DOHH2 (cell line): Measurements from ENCODE around the gene RPL9.

Experiments used
- H3F3A ChIP-seq: fragments of 200-600 bp; sonication (generic), shearing (Covaris generic); 2 replicates; pipeline ENCODE4 v1.6.0; 2016; ENCODE audit warnings: antibody characterized with exemption, mild to moderate bottlenecking; ENCODE audit not compliant: control insufficient read depth, insufficient read depth
- H3K27ac ChIP-seq: fragments of 200-600 bp; sonication (generic); 2 replicates; pipeline ENCODE4 v1.5.1; 2014; ENCODE audit warnings: low read depth, mild to moderate bottlenecking, low read length, moderate library complexity
- H3K27me3 ChIP-seq: fragments of 200-600 bp; sonication (generic); 2 replicates; pipeline ENCODE4 v1.6.1; 2014; ENCODE audit warnings: mild to moderate bottlenecking, low read length, mixed read lengths; ENCODE audit not compliant: control insufficient read depth
- H3K36me3 ChIP-seq: fragments of 200-600 bp; sonication (generic); 2 replicates; pipeline ENCODE4 v1.6.1; 2014; ENCODE audit warnings: mild to moderate bottlenecking, low read length, moderate library complexity, mixed read lengths; ENCODE audit not compliant: control insufficient read depth
- H3K4me1 ChIP-seq: fragments of 200-600 bp; sonication (generic); 2 replicates; pipeline ENCODE4 v1.6.1; 2014; ENCODE audit warnings: mild to moderate bottlenecking, low read length, mixed read lengths; ENCODE audit not compliant: control insufficient read depth
- H3K4me2 ChIP-seq: fragments of 200-600 bp; sonication (generic); 2 replicates; pipeline ENCODE4 v1.6.0; 2014; ENCODE audit warnings: mild to moderate bottlenecking, low read length, moderate library complexity
- H3K4me3 ChIP-seq: fragments of 200-600 bp; sonication (generic); 2 replicates; pipeline ENCODE4 v1.5.1; 2014; ENCODE audit warnings: mild to moderate bottlenecking, low read length, mixed read lengths
- H3K79me2 ChIP-seq: fragments of 200-600 bp; sonication (generic); 2 replicates; pipeline ENCODE4 v1.6.1; 2014; ENCODE audit warnings: mild to moderate bottlenecking, low read length, mixed read lengths; ENCODE audit not compliant: control insufficient read depth
- H3K9me2 ChIP-seq: fragments of 200-600 bp; sonication (generic); replicated peaks from 2 replicates; pipeline ENCODE4 v1.6.1; 2014; ENCODE audit warnings: mild to moderate bottlenecking, low read length, mixed read lengths; ENCODE audit not compliant: control insufficient read depth
- H3K9me3 ChIP-seq: fragments of 200-600 bp; sonication (generic); 2 replicates; pipeline ENCODE4 v1.6.1; 2014; ENCODE audit warnings: antibody characterized with exemption, low read length, mixed read lengths; ENCODE audit not compliant: control insufficient read depth, insufficient read depth
- H4K20me1 ChIP-seq: fragments of 200-600 bp; sonication (generic); 2 replicates; pipeline ENCODE4 v1.6.0; 2014; ENCODE audit warnings: low read depth, mild to moderate bottlenecking, antibody characterized with exemption, low read length, moderate library complexity; ENCODE audit not compliant: control insufficient read depth, insufficient read depth
- EZH2phosphoT487 ChIP-seq: fragments of 200-600 bp; sonication (generic); IDR thresholded peaks from 2 replicates; pipeline ENCODE4 v1.6.1; 2017; ENCODE audit warnings: borderline replicate concordance, mild to moderate bottlenecking, antibody characterized with exemption, low read length, moderate library complexity, mixed read lengths
- TF ChIP-seq, protein P1 (sequence below): fragments of 200-600 bp; sonication (generic); IDR thresholded peaks from one replicate; pipeline ENCODE4 v1.5.1; 2014; ENCODE audit warnings: antibody characterized with exemption, mild to moderate bottlenecking, low read depth, low read length; ENCODE audit not compliant: poor library complexity, severe bottlenecking

The RPL9 gene

GRCh38 chr4:39495446-39496213 is 36.9 kb upstream of the RPL9 start:
- H3K27ac ChIP-seq: no peak overlapping the region
- no peaks in the 10 kb centered on the region for H4K20me1 ChIP-seq
- H3K4me1 ChIP-seq: peaks cover 6% of the 10 kb centered on the region
- H3K4me2 ChIP-seq: no peak overlapping the region
- H3F3A ChIP-seq: no peaks in the 10 kb centered on the region
- H3K4me3 ChIP-seq: no peak overlapping the region
- no peaks in the 10 kb centered on the region for H3K79me2 ChIP-seq
- H3K9me3 ChIP-seq: no peaks in the 10 kb centered on the region
- H3K36me3 ChIP-seq: peaks cover 3% of the 10 kb centered on the region; the same call in 1 of the 2 replicates
- peaks cover 5% of the 10 kb centered on the region; the same call in 1 of the 2 replicates for H3K27me3 ChIP-seq
- no peaks in the 10 kb centered on the region for H3K9me2 ChIP-seq
- TF ChIP-seq, protein P1, sequence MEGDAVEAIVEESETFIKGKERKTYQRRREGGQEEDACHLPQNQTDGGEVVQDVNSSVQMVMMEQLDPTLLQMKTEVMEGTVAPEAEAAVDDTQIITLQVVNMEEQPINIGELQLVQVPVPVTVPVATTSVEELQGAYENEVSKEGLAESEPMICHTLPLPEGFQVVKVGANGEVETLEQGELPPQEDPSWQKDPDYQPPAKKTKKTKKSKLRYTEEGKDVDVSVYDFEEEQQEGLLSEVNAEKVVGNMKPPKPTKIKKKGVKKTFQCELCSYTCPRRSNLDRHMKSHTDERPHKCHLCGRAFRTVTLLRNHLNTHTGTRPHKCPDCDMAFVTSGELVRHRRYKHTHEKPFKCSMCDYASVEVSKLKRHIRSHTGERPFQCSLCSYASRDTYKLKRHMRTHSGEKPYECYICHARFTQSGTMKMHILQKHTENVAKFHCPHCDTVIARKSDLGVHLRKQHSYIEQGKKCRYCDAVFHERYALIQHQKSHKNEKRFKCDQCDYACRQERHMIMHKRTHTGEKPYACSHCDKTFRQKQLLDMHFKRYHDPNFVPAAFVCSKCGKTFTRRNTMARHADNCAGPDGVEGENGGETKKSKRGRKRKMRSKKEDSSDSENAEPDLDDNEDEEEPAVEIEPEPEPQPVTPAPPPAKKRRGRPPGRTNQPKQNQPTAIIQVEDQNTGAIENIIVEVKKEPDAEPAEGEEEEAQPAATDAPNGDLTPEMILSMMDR: no peak
- TF ChIP-seq EZH2phosphoT487: no peak

DNA sequence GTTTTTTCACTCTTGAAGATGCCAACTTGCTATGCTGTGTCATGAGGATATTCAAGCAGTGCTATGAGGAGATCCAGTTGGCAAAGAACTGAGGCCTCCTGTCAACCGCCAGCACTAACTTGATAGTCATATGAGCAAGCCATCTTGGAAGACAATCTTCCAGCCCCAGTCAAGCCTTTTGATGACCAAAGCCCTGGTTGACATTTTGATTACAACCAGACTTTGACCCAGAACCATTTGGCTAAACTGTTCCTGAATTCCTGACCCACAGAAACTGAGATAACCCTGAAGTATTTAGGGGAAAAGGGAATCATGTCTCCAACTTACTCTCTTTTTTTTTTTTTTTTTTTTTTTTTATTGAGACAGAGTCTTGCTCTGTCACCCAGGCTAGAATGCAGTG is 35.6 kb upstream of the RPL9 start:
- Histone ChIP-seq H3K9me2 (no peaks in the 10 kb centered on the region), H4K20me1 (no peaks in the 10 kb centered on the region), H3F3A (no peaks in the 10 kb centered on the region), H3K79me2 (no peaks in the 10 kb centered on the region), H3K4me2 (no peak overlapping the region), H3K27ac (no peak overlapping the region), H3K9me3 (no peaks in the 10 kb centered on the region), H3K36me3 (peaks cover 3% of the 10 kb centered on the region; the same call in 1 of the 2 replicates), H3K4me1 (peaks cover 6% of the 10 kb centered on the region), H3K4me3 (no peak overlapping the region), H3K27me3 (peaks cover 5% of the 10 kb centered on the region; the same call in 1 of the 2 replicates)
- TF ChIP-seq, protein P1: no peak
- no peak for TF ChIP-seq EZH2phosphoT487

DNA sequence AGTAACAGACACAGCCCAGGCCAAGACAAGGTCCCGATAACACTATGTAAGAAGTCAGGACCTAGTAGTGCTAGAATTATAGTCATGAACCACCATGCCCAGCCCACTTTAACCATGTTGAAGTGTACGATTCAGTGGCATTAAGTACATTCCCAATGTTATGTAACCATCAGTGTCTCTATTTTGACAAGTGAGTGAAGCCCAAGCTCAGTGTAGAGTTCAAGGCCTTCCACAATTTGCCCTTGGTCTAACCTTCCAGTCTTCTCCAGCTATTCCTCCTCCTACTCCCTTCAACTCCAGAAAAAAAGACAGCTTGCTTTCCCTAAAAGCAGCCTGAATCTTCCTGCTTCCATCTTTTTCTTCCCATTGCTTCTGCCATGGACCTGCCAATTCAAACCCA is 31.6 kb upstream of the RPL9 start:
- H3K9me3 ChIP-seq: no peaks in the 10 kb centered on the region
- H3K36me3 ChIP-seq: no peaks in the 10 kb centered on the region
- no peaks in the 10 kb centered on the region for H3K9me2 ChIP-seq
- H3K4me1 ChIP-seq: peaks cover 6% of the 10 kb centered on the region
- H3K79me2 ChIP-seq: no peaks in the 10 kb centered on the region
- no peaks in the 10 kb centered on the region for H3F3A ChIP-seq
- H3K4me2 ChIP-seq: no peak overlapping the region
- no peak overlapping the region for H3K27ac ChIP-seq
- peaks cover 5% of the 10 kb centered on the region; the same call in 1 of the 2 replicates for H3K27me3 ChIP-seq
- TF ChIP-seq, protein P1: no peak
- no peak for TF ChIP-seq EZH2phosphoT487
- no peak overlapping the region for H3K4me3 ChIP-seq
- H4K20me1 ChIP-seq: no peaks in the 10 kb centered on the region
